GM12873 (cell line): ENCODE data around the gene HCRTR1.

Experiments used
- CTCF ChIP-seq: IDR thresholded peaks from 2 replicates; pipeline ENCODE4 v1.5.1; 2012; ENCODE audit warnings: low read depth, mild to moderate bottlenecking, moderate library complexity, low read length, control low read depth; ENCODE audit not compliant: insufficient read depth; ENCODE audit errors: missing control alignments

Gene HCRTR1

GRCh38 chr1:31662463-31662862 lies 45.0 kb downstream of the HCRTR1 start:
- TF ChIP-seq CTCF = no peak

- peak; percentile 94 for TF ChIP-seq CTCF
These were observed 46.3 kb downstream of the HCRTR1 start for GRCh38 chr1:31663622-31664452.

- no peak for TF ChIP-seq CTCF
These were observed 47.0 kb downstream of the HCRTR1 start for GRCh38 chr1:31664528-31664927.

GRCh38 chr1:31665234-31665878 lies 47.9 kb downstream of the HCRTR1 start:
- TF ChIP-seq CTCF = no peak

GRCh38 chr1:31666263-31666963 lies 48.9 kb downstream of the HCRTR1 start:
- no peak for TF ChIP-seq CTCF

GRCh38 chr1:31667065-31667785 lies 49.7 kb downstream of the HCRTR1 start:
- no peak for TF ChIP-seq CTCF
